Astrocyte of the spinal cord (primary cell): ENCODE data around the gene DDX23.

Source experiments
- DNase-seq: peaks from one replicate; pipeline ENCODE4 v3.0.0; 2011; ENCODE audit warnings: low read depth, low spot score
- H3K4me3 ChIP-seq: 2 replicates; pipeline ENCODE4 v1.5.1; 2011; ENCODE audit warnings: low read depth, mild to moderate bottlenecking, low read length, moderate library complexity
- CTCF ChIP-seq: IDR thresholded peaks from 2 replicates; pipeline ENCODE4 v1.5.1; 2012; ENCODE audit warnings: low read depth, mild to moderate bottlenecking, low read length, inconsistent platforms
- in situ Hi-C: cut with HindIII; loops from 2 replicates; pipeline ENCODE4 v1.10.0; 2017; ENCODE audit warnings: low sequenced_read_pairs

The DDX23 gene

GRCh38 chr12:48813465-48814261, 38.3 kb downstream of the DDX23 start:
- no peak for TF ChIP-seq CTCF
- DNase-seq, result peak; percentile 47
- H3K4me3 ChIP-seq, result peak overlapping the region; percentile 87
- in situ Hi-C loops, result no loop called here

GRCh38 chr12:48812389-48812788, 39.6 kb downstream of the DDX23 start:
- no peak for DNase-seq
- no peak overlapping the region for H3K4me3 ChIP-seq

GRCh38 chr12:48811437-48812090, 40.4 kb downstream of the DDX23 start:
- in situ Hi-C loops, result no loop called here
- TF ChIP-seq CTCF, result no peak
- no peak for DNase-seq
- no peak overlapping the region for H3K4me3 ChIP-seq

More at GRCh38 chr12:48812389-48812788, 39.6 kb downstream of the DDX23 start:
- in situ Hi-C loops, result no loop called here
- no peak for TF ChIP-seq CTCF

GRCh38 chr12:48810903-48811431, 41.0 kb downstream of the DDX23 start:
- no peak for TF ChIP-seq CTCF
- H3K4me3 ChIP-seq, result no peak overlapping the region

GRCh38 chr12:48807981-48808380, 44.0 kb downstream of the DDX23 start:
- in situ Hi-C loops, result no loop called here
- no peak overlapping the region for H3K4me3 ChIP-seq
- no peak for DNase-seq
- TF ChIP-seq CTCF, result no peak

More at GRCh38 chr12:48810903-48811431, 41.0 kb downstream of the DDX23 start:
- in situ Hi-C loops, result no loop called here
- peak; percentile 70 for DNase-seq

- H3K4me3 ChIP-seq, result no peak overlapping the region
- TF ChIP-seq CTCF, result no peak
- no peak for DNase-seq
- in situ Hi-C loops, result no loop called here
Measured at GRCh38 chr12:48803675-48804074, 48.3 kb downstream of the DDX23 start.
